A673 (cell line): ENCODE measurements around the gene TMEM235. TPM values are rescaled to one million over a fixed set of nuclear protein-coding genes. Genes with fewer than 3 reads are reported as not detected.

Experiments
- BruUV-seq: library from RNA; stranded (reverse); fragments of 400-500 nt; replicated peaks from 2 replicates; lab custom pipeline; 2021; lab: Mats Ljungman, UMichigan
- CTCF ChIA-PET: fragments of 300-600 bp; sonication (Branson Sonifier 250); formaldehyde crosslinking; loops from one replicate; lab custom pipeline; 2022; ENCODE audit warnings: antibody characterized with exemption; lab: Charles Lee
- POLR2A ChIA-PET: fragments of 300-600 bp; sonication (Branson Sonifier 250); formaldehyde crosslinking; loops from one replicate; lab custom pipeline; 2022; ENCODE audit warnings: antibody characterized with exemption; ENCODE audit not compliant: low non-redundant PET; lab: Charles Lee
- DNase-seq: peaks from one replicate; pipeline ENCODE4 v3.0.0-alpha.2; 2015; ENCODE audit warnings: low spot score
- H3K27ac ChIP-seq: fragments of 200-600 bp; sonication (generic); 2 replicates; pipeline ENCODE4 v1.5.1; 2016; ENCODE audit warnings: mixed run types, low read depth, mild to moderate bottlenecking, mixed read lengths, antibody characterized with exemption, low read length; ENCODE audit not compliant: poor library complexity, severe bottlenecking
- H3K27me3 ChIP-seq: fragments of 200-600 bp; sonication (generic); replicated peaks from 2 replicates; pipeline ENCODE4 v1.6.1; 2017; ENCODE audit warnings: mixed run types, low read depth, mild to moderate bottlenecking, mixed read lengths, antibody characterized with exemption, low read length; ENCODE audit not compliant: insufficient read depth, poor library complexity
- H3K36me3 ChIP-seq: fragments of 200-600 bp; sonication (generic); 2 replicates; pipeline ENCODE4 v1.6.1; 2016; ENCODE audit warnings: mixed run types, mild to moderate bottlenecking, mixed read lengths, antibody characterized with exemption, low read length; ENCODE audit not compliant: insufficient read depth, poor library complexity, severe bottlenecking
- H3K4me1 ChIP-seq: fragments of 200-600 bp; sonication (generic); 2 replicates; pipeline ENCODE4 v1.6.1; 2017; ENCODE audit warnings: mixed run types, mild to moderate bottlenecking, mixed read lengths, antibody characterized with exemption, low read length; ENCODE audit not compliant: insufficient read depth, poor library complexity, severe bottlenecking
- H3K4me3 ChIP-seq: fragments of 200-600 bp; sonication (generic); 2 replicates; pipeline ENCODE4 v1.5.1; 2016; ENCODE audit warnings: low read depth, mixed run types, mild to moderate bottlenecking, mixed read lengths, low read length; ENCODE audit not compliant: poor library complexity, severe bottlenecking
- H3K9me3 ChIP-seq: fragments of 200-600 bp; sonication (generic); 2 replicates; pipeline ENCODE4 v1.6.1; 2016; ENCODE audit warnings: mixed run types, low read depth, mild to moderate bottlenecking, mixed read lengths, antibody characterized with exemption, low read length; ENCODE audit not compliant: poor library complexity, severe bottlenecking
- CTCF ChIP-seq: fragments of 300-800, 200-600 bp; sonication (generic); conservative IDR thresholded peaks from 2 replicates; pipeline ENCODE4 v1.5.1; 2017; ENCODE audit warnings: low read depth, mild to moderate bottlenecking, antibody characterized with exemption, low read length, moderate library complexity, mixed read lengths
- EZH2 ChIP-seq: fragments of 200-600 bp; sonication (generic); IDR thresholded peaks from 2 replicates; pipeline ENCODE4 v1.6.1; 2017; ENCODE audit warnings: borderline replicate concordance, low read depth, mild to moderate bottlenecking, mixed read lengths, antibody characterized with exemption, low read length; ENCODE audit not compliant: poor library complexity, severe bottlenecking
- intact Hi-C: fragments of 100-400 bp; cut with micrococcal nuclease; formaldehyde crosslinking; loops from one replicate; pipeline ENCODE4 v1.10.0; 2022; ENCODE audit not compliant: unreplicated experiment
- total RNA-seq: library from RNA; stranded (reverse); gene quantifications from 2 replicates; pipeline ENCODE4 v1.2.3, GENCODE V29; 2021

The TMEM235 gene
- total RNA-seq, 1 experiment from 2014 or later, result not detected

- ChIA-PET POLR2A (no interaction called here), CTCF (no interaction called here)
- DNase-seq, result peak; percentile 27
- Histone ChIP-seq H3K36me3 (peaks cover 27% of the 10 kb centered on the region), H3K4me3 (peak overlapping the region; percentile 98), H3K27me3 (no peaks in the 10 kb centered on the region), H3K9me3 (no peaks in the 10 kb centered on the region), H3K27ac (peak overlapping the region; percentile 96), H3K4me1 (peaks cover 4% of the 10 kb centered on the region)
- intact Hi-C loops, result no loop called here
- no peak for TF ChIP-seq CTCF
- TF ChIP-seq EZH2, result no peak
- TSS peak; percentile 61 for BruUV-seq
Measured at GRCh38 chr17:78214706-78215061, 16.7 kb upstream of the TMEM235 start.

GRCh38 chr17:78219396-78220150 is 11.9 kb upstream of the TMEM235 start:
- peaks cover 70% of the 10 kb centered on the region for H3K36me3 ChIP-seq
- TF ChIP-seq CTCF, result no peak
- no peak for TF ChIP-seq EZH2
- intact Hi-C loops, result no loop called here
- H3K9me3 ChIP-seq, result no peaks in the 10 kb centered on the region
- POLR2A ChIA-PET, result no interaction called here
- no TSS peak for BruUV-seq
- H3K4me3 ChIP-seq, result no peak overlapping the region
- no peaks in the 10 kb centered on the region for H3K27me3 ChIP-seq
- no peak overlapping the region for H3K27ac ChIP-seq
- H3K4me1 ChIP-seq, result peaks cover 4% of the 10 kb centered on the region
- DNase-seq, result no peak
- CTCF ChIA-PET, result no interaction called here

- no peaks in the 10 kb centered on the region for H3K9me3 ChIP-seq
- no TSS peak for BruUV-seq
- intact Hi-C loops, result no loop called here
- H3K27me3 ChIP-seq, result no peaks in the 10 kb centered on the region
- TF ChIP-seq CTCF (no peak), EZH2 (no peak)
- CTCF ChIA-PET, result no interaction called here
- peaks cover 6% of the 10 kb centered on the region for H3K4me1 ChIP-seq
- no peak for DNase-seq
- H3K27ac ChIP-seq, result no peak overlapping the region
- peaks cover 62% of the 10 kb centered on the region for H3K36me3 ChIP-seq
- no peak overlapping the region for H3K4me3 ChIP-seq
- POLR2A ChIA-PET, result interaction anchor here (0.5 kb wide), 1 partner anchor 24 kb away, joined by 3 read pairs; no protein-coding TSS in a partner anchor
Measured at GRCh38 chr17:78223061-78223460, 8.4 kb upstream of the TMEM235 start.
